ENCODE data around the gene ONECUT3.

DNA sequence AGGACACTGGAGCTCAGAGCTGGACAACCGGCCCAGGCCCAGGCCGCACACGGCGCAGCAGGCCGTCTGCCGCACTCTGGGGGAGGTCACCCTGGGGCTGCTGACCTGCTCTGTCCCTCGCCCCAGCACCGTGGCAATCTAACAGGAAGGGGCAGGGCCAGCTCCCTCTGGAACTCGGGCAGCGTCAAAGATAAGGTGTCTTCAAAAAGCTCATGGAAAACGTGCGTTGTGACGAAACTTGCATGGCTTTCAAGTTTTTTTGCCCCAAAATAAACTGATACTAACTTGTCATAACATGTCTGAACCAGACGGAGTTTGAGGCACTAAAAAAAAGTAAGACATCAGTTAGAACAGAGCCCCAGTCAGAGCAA lies 70.9 kb downstream of the ONECUT3 start:
- no peak for TF ChIP-seq ZNF792 (tag by site-specific recombination; IDR thresholded peaks at IDR 0.05)
- TF ChIP-seq, protein P1, sequence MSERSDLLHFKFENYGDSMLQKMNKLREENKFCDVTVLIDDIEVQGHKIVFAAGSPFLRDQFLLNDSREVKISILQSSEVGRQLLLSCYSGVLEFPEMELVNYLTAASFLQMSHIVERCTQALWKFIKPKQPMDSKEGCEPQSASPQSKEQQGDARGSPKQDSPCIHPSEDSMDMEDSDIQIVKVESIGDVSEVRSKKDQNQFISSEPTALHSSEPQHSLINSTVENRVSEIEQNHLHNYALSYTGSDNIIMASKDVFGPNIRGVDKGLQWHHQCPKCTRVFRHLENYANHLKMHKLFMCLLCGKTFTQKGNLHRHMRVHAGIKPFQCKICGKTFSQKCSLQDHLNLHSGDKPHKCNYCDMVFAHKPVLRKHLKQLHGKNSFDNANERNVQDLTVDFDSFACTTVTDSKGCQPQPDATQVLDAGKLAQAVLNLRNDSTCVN (tag by site-specific recombination; optimal IDR thresholded peaks at IDR 0.05): no peak

Measured in HEK293 (cell line).